ES-I3 (cell line): ENCODE results near the gene IFT81.

Experiments used
- H3K36me3 ChIP-seq: 2 replicates; pipeline ENCODE4 v1.6.1; 2013; ENCODE audit warnings: mild to moderate bottlenecking, low read length, control low read depth, moderate library complexity; ENCODE audit not compliant: insufficient read depth
- H3K4me1 ChIP-seq: 2 replicates; pipeline ENCODE4 v1.6.1; 2013; ENCODE audit warnings: mild to moderate bottlenecking, control low read depth, low read length; ENCODE audit not compliant: insufficient read depth
- H3K9ac ChIP-seq: 2 replicates; pipeline ENCODE4 v1.6.1; 2013; ENCODE audit warnings: low read depth, mild to moderate bottlenecking, low read length, moderate library complexity
- H3K9me3 ChIP-seq: 2 replicates; pipeline ENCODE4 v1.6.1; 2013; ENCODE audit warnings: mild to moderate bottlenecking, low read length, moderate library complexity; ENCODE audit not compliant: control insufficient read depth, insufficient read depth

IFT81 gene

GRCh38 chr12:110104188-110105094 lies 19.7 kb upstream of the IFT81 start:
- Histone ChIP-seq H3K4me1 (peaks cover 7% of the 10 kb centered on the region), H3K9me3 (no peaks in the 10 kb centered on the region), H3K36me3 (no peaks in the 10 kb centered on the region), H3K9ac (no peak overlapping the region)

DNA sequence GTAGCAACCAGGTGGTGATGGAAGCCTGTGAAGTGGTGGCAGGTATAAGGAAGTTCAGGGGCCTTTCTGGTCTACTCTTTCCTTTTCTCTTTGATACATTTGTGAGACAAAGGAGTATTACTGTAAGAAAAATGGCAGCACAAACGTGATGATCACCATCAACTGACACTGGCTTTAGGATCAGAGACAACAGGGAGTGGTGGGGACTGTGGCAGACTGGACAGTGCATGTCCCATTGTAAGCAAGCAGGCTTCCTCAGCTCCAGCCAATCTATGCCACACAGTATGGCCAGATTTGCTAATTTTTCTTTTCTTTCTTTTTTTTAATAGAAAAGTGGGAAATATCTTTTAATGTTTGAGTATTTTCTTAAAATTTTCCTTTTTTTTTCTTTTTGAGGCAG lies 19.0 kb upstream of the IFT81 start:
- H3K36me3 ChIP-seq, result no peaks in the 10 kb centered on the region
- H3K4me1 ChIP-seq, result peaks cover 11% of the 10 kb centered on the region
- no peak overlapping the region for H3K9ac ChIP-seq
- H3K9me3 ChIP-seq, result no peaks in the 10 kb centered on the region

- Histone ChIP-seq H3K9ac (no peak overlapping the region), H3K4me1 (peaks cover 8% of the 10 kb centered on the region; the same call in 1 of the 2 replicates), H3K9me3 (no peaks in the 10 kb centered on the region), H3K36me3 (no peaks in the 10 kb centered on the region)
Observed at GRCh38 chr12:110105986-110106385, 18.2 kb upstream of the IFT81 start.

- Histone ChIP-seq H3K9ac (no peak overlapping the region), H3K9me3 (no peaks in the 10 kb centered on the region), H3K4me1 (peaks cover 8% of the 10 kb centered on the region; the same call in 1 of the 2 replicates), H3K36me3 (no peaks in the 10 kb centered on the region)
Observed at GRCh38 chr12:110107369-110108281, 16.5 kb upstream of the IFT81 start.

DNA sequence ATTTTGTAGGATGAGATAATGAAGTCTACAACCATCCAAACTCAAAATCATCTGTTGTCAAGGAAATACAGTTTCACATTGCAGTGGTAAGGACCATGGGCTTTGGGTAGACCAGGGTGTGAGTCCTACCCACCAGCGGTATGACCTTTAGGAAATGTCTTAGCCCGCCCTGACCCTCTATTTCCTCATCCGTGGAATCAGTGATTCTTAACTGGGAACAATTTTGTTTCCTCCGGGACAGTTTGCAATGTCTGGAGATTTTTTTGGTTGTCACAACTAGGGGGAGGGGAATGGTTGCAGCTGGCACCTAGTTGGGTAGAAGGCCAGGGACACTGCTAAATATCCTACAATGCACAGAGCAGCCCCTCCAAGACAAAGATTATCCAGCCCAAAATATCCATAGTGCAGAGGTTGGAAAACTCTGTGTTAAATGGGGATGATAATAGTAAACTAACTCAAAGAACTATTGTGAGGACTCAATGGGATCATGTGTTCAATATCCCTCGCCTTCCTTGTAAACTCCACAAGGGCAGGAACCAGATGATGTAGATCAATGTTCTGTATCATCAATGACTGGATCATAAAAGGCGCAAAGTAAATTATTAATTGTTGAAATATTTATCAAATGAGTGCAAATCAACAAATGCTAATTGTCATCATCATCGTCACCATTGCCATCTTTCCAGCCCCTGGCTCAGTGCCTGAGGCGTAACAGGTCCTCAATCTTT lies 15.7 kb upstream of the IFT81 start:
- Histone ChIP-seq H3K4me1 (peaks cover 8% of the 10 kb centered on the region; the same call in 1 of the 2 replicates), H3K9me3 (no peaks in the 10 kb centered on the region), H3K9ac (no peak overlapping the region), H3K36me3 (no peaks in the 10 kb centered on the region)

DNA sequence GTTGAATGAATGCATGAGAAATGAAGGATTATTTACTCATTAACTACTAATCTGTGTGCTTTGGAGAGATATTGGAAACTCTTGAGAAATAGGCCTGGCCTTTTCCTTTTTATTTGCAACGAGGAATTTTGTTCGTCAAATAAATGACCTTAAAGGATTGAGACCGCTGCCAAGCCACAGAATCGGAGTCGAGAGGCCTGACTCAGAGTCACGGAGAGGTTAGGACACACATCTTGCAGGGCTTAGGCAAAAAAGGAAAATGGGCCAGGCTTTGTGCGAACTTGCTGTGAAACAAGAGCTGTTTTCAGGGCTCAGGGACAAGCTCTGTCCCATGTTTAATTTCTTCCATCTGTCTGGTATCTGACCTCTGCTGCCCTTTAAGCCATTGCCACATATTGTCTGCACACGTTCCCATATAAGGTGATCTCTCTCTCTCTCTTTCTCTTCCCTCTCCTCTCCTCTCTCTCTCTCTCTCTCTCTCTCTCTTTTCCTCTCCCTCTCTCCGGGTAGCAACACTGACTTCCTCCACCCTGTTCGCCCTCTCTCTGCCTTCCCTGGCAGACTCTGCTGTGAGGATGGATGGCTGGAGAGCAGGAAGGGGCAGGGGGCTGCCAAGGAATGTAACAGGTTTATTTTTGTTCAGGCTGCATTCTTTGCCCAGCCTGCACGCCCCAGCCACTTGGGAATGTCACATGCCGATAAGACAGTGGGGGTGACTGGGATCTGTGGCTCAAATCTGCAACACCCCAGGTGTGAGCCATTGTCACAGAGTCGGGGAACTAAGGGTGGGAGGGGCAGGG lies 14.9 kb upstream of the IFT81 start:
- Histone ChIP-seq H3K9ac (no peak overlapping the region), H3K36me3 (no peaks in the 10 kb centered on the region), H3K4me1 (peaks cover 8% of the 10 kb centered on the region; the same call in 1 of the 2 replicates), H3K9me3 (no peaks in the 10 kb centered on the region)

DNA sequence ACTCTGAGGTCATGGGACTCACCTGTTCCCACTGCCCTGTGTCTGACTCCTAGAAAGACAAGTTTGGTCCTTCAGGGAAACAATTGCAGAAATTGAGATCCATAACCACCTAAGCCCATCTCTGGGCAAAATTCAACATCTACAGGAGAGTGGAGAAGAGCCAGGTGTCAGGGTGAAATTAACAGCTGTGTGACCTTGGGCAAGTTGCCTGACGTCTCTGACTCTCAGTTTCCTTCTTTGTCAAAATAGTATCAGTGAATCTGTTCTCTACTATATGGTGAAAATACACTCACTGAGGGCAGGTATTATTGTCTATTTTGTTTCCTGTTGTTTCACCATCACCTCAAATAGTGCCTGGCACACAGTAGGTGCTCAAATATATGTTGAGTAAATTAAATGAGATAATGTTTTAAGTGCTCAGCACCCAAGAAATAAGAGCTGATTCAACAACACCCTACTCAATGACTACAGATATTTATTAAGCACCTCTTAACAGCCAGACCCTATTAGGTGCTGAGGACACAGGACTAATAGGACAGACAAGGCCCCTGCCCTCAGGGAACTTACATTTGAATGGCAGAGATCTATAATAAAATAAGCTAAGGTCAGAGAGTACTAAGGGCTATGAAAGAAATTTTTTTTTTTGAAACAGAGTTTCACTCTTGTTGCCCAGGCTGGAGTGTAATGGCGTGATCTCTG lies 14.2 kb upstream of the IFT81 start:
- Histone ChIP-seq H3K9ac (no peak overlapping the region), H3K9me3 (no peaks in the 10 kb centered on the region), H3K4me1 (peaks cover 8% of the 10 kb centered on the region; the same call in 1 of the 2 replicates), H3K36me3 (no peaks in the 10 kb centered on the region)

GRCh38 chr12:110111476-110112334 lies 12.5 kb upstream of the IFT81 start:
- Histone ChIP-seq H3K4me1 (peaks cover 8% of the 10 kb centered on the region; the same call in 1 of the 2 replicates), H3K36me3 (no peaks in the 10 kb centered on the region), H3K9me3 (no peaks in the 10 kb centered on the region), H3K9ac (no peak overlapping the region)

DNA sequence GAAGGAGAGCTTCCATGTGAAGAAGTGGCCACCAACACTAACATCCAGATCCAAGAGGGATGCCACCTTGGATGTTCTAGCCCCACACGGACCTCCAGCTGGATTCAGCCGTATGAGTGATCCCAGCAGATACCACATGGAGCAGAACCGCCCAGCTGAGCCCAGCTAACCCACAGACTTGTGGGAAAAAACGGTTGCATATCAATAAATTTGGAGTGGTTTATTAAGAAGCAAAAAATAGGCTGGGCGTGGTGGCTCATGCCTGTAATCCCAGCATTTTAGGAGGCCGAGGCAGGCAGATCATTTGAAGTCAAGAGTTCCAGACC lies 11.9 kb upstream of the IFT81 start:
- Histone ChIP-seq H3K9ac (no peak overlapping the region), H3K36me3 (no peaks in the 10 kb centered on the region), H3K9me3 (no peaks in the 10 kb centered on the region), H3K4me1 (peaks cover 8% of the 10 kb centered on the region; the same call in 1 of the 2 replicates)

DNA sequence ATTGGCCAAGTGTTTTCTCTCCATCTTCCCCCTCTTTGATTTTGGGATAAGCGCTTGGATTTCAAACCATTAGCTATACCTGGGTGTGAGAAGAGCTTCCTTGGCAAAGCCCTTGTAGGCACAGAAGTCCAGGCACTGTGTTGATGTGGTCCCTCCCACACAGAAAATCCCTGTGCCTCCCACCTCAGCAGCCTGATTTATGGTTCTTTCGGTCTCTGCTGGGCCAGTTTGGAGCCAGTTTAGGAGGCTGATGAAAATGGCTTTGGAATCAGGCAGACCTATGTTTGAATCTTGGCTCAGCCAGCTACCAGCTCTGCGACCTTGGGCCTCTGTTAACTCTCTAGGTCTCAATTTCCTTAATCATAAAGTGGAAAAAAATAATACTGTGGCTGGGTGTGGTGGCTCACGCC lies 9.6 kb upstream of the IFT81 start:
- H3K9me3 ChIP-seq, result no peaks in the 10 kb centered on the region
- no peak overlapping the region for H3K9ac ChIP-seq
- H3K4me1 ChIP-seq, result peaks cover 3% of the 10 kb centered on the region; the same call in 1 of the 2 replicates
- no peaks in the 10 kb centered on the region for H3K36me3 ChIP-seq

DNA sequence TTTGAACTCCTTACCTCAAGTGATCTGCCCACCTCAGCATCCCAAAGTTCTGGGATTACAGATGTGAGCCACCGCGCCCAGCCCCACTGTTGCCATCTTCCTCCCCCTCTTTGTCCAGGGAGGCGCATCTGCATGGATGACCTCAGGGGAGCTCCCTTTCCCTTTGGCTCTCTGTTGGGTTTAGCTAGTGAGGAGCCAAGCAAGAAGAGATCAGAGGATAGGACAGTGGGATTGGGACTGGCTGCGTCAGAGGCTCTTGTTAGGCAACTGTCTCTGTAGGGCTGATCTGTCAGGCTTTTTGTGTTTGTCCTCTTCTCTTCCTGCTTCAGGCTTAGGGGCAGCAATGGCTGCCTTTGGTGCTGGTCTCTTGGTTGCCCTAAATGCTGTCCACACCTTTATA lies 8.5 kb upstream of the IFT81 start:
- H3K36me3 ChIP-seq, result no peaks in the 10 kb centered on the region
- H3K9me3 ChIP-seq, result no peaks in the 10 kb centered on the region
- no peaks in the 10 kb centered on the region for H3K4me1 ChIP-seq
- no peak overlapping the region for H3K9ac ChIP-seq

DNA sequence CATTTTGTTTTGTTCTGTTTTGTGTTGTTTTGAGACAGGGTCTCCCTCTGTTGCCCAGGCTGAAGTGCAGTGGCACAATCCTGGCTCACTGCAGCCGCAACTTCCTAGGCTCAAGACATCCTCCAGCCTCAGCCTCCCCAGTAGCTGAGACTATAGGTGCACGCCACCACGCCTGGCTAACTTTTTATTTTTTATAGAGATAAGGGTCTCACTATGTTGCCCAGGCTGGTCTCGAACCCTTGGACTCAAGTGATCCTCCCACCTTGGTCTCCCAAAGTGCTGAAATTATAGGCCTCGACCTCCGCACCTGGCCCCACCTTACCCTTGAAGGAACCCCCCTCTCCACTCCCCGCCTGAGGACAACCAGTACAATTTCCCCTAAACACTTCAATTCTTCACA lies 7.5 kb upstream of the IFT81 start:
- no peaks in the 10 kb centered on the region for H3K4me1 ChIP-seq
- no peak overlapping the region for H3K9ac ChIP-seq
- no peaks in the 10 kb centered on the region for H3K36me3 ChIP-seq
- H3K9me3 ChIP-seq, result no peaks in the 10 kb centered on the region
